8988T (cell line): ENCODE results near the gene TRAPPC8.
"Not testable (repeated sequence)": the region's sequence is repeated elsewhere in the genome, so short reads cannot be mapped to it uniquely, and the experiment has no call there.

ENCODE experiments used
- DNase-seq: peaks from one replicate; pipeline ENCODE4 v3.0.0; 2011

TRAPPC8 gene

GRCh38 chr18:31860488-31860887, 82.4 kb downstream of the TRAPPC8 start:
- no peak for DNase-seq

- no peak for DNase-seq
Observed at GRCh38 chr18:31857526-31858106, 85.3 kb downstream of the TRAPPC8 start.

- DNase-seq = no peak
Observed at GRCh38 chr18:31850844-31851243, 92.1 kb downstream of the TRAPPC8 start.

GRCh38 chr18:31840499-31840898, 102.4 kb downstream of the TRAPPC8 start:
- DNase-seq = no peak

- no peak for DNase-seq
Observed at GRCh38 chr18:31837879-31838278, 105.0 kb downstream of the TRAPPC8 start.

- DNase-seq = no peak
Observed at GRCh38 chr18:31835528-31836133, 107.3 kb downstream of the TRAPPC8 start.

GRCh38 chr18:31831903-31832302, 111.0 kb downstream of the TRAPPC8 start:
- no peak for DNase-seq

GRCh38 chr18:31830686-31831085, 112.2 kb downstream of the TRAPPC8 start:
- DNase-seq = no peak

GRCh38 chr18:31828613-31829012, 114.3 kb downstream of the TRAPPC8 start:
- DNase-seq = no peak

GRCh38 chr18:31826673-31827325, 116.1 kb downstream of the TRAPPC8 start:
- not testable (repeated sequence) for DNase-seq

- no peak for DNase-seq
Observed at GRCh38 chr18:31825772-31826171, 117.2 kb downstream of the TRAPPC8 start.

- DNase-seq = no peak
Observed at GRCh38 chr18:31821545-31822171, 121.3 kb downstream of the TRAPPC8 start.

- no peak for DNase-seq
Observed at GRCh38 chr18:31819925-31820229, 123.1 kb downstream of the TRAPPC8 start.

- no peak for DNase-seq
Observed at GRCh38 chr18:31819106-31819924, 123.6 kb downstream of the TRAPPC8 start.

GRCh38 chr18:31814132-31814531, 128.8 kb downstream of the TRAPPC8 start:
- no peak for DNase-seq

- DNase-seq = not testable (repeated sequence)
Observed at GRCh38 chr18:31810336-31811130, 132.4 kb downstream of the TRAPPC8 start.

GRCh38 chr18:31809049-31809448, 133.9 kb downstream of the TRAPPC8 start:
- DNase-seq = not testable (repeated sequence)

GRCh38 chr18:31801078-31801477, 141.8 kb downstream of the TRAPPC8 start:
- DNase-seq = no peak

- DNase-seq = not testable (repeated sequence)
Observed at GRCh38 chr18:31799257-31799656, 143.7 kb downstream of the TRAPPC8 start.

GRCh38 chr18:31798399-31798798, 144.5 kb downstream of the TRAPPC8 start:
- DNase-seq = no peak

GRCh38 chr18:31795747-31796146, 147.2 kb downstream of the TRAPPC8 start:
- no peak for DNase-seq

- DNase-seq = no peak
Observed at GRCh38 chr18:31793531-31793930, 149.4 kb downstream of the TRAPPC8 start.

GRCh38 chr18:31792580-31792911, 150.4 kb downstream of the TRAPPC8 start:
- DNase-seq = no peak
